GM18861 (cell line): ENCODE results near the gene FEV.

Experiments used
- ATAC-seq: cut with Tn5 transposase; IDR thresholded peaks from one replicate; pipeline ENCODE4 v1.9.1; 2021; ENCODE audit not compliant: unreplicated experiment

Gene FEV

DNA sequence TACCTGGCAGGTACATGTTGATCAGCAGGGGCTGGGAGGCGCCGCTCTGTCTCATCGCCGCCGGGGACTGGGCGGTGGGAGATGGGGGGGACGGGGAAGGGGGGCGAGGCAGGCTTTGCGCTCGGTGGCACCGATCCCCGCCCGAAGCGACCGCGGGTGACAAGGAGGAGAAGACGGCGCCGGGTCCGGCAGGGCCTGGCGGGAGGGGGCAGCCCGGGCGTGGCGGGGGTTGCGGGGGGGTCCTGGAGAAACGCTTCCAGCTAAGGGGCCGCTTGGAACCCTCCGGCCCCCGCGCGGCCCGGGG is at the start of gene FEV:
FEV (minus strand) TSS at position 164 of the 304 bp plus-strand sequence; CDS start at position 55, 109 bp downstream.
- ATAC-seq, result no peak

DNA sequence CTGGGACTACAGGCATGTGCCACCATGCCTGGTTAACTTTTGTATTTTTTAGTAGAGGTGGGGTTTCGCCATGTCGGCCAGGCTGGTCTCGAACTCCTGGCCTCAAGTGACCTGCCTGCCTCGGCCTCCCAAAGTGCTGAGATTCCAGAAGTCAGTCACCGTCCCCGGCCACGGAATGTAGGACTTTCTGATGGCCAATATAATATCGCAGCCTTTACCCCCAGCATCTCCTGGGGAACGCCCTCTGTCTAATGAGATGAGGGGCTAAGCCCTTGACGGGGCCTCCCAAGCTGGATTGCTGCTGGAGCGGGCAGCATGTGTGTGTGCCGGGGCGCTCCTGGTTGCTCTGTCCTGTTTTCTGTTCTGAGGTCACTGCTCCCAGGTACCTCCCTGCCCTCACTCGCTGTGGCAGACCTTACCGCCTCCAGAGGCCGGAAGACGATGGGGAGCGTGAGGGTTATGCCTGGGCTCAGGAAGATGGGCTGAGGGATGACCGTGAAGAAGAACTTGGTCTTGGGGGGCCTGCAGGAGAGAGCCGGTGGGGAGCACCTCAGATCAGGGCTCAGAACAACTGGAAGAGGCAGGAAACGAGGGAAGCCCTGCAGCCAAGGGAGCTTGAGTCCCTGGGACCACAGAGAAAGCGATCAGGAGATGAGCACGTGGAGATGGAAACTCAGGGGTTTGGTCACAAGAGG is 47.2 kb upstream of the FEV start:
- no peak for ATAC-seq

DNA sequence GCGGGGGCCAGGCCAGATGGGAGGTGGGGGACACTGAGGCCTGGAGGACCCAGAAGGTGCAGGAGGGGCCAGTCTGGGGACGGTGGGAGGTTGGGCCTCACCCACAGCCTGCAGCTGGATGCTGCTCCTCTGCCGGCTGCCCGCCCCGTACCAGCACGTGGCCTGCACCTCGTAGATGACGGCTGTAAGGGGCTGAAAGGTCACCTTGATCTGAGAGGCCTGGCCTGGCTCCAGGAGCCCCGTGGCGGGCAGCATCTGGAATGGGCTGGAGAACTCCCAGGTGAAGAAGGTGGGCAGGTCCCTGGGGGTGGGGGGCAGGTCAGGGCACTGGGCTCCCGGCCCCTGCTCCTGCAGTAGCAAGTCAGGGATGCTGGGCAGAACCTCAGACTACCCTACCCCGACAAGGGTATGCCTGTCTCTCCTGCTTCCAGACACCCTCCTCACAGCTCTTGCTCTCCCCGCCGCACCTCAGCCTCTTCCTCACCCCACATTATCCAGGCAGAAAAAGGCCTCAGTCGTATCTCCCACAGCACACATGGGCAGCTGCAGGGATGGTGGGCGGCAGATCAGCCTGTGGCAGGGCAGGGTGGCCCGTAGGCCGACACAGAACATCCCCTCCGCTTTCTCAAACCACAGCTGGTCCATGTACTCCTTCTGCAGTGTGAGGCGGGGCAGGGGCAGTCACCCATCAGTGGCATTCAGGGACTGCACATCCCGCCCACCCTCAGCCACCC is 46.2 kb upstream of the FEV start:
- ATAC-seq, result no peak

DNA sequence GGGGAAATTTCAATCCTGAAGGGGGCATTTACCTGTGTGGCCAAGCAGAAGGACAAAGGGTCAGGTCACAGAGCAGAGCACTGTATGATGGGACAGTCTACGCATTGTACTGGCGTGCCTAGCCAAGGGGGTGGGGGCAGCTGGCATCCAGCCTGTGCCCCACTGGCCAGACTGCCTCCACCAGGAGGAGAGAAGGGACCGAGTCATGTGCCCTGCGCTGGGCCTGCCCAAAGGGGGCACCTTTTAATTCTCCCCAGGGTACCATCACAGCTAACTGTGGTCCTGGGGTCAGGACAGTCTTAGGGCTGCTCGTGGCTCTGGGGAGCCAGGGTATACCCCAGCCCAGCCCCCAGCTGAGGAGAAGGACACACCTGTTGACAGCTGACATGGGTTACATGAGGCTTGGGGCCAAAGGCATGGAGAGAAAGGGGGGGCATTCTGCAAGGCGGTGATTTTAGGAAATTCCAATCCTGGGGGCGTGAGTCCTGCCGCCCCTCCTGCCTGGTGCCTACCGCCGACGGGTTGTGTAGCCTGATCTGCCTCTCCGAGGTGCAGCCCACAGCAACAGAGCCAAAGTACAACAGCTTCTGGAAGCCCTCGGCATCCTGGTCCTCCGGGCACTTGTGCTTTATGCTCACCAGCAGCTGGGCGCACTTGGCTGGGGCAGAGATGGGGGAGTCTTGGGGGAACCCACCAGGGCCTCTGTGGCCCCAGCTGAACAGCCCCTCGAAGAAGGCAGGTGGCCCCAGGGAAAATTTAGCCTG is 45.4 kb upstream of the FEV start:
- no peak for ATAC-seq

DNA sequence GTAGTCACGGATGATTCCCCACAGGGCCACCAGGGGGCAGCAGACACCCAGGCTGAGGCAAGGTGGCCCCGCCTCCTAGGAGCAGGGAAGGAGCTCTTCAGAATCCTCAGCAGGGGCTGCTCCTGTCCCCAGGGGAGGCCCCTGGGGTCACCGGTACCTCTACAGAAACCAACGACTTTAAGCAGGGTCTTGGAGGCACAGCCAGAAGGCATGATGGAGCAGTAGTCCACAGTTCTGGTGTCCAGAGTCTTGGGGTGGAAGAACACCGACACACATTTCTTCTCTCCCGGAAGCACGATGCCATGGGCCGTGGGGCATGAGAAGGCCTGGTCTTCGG is 44.8 kb upstream of the FEV start:
- ATAC-seq, result no peak

DNA sequence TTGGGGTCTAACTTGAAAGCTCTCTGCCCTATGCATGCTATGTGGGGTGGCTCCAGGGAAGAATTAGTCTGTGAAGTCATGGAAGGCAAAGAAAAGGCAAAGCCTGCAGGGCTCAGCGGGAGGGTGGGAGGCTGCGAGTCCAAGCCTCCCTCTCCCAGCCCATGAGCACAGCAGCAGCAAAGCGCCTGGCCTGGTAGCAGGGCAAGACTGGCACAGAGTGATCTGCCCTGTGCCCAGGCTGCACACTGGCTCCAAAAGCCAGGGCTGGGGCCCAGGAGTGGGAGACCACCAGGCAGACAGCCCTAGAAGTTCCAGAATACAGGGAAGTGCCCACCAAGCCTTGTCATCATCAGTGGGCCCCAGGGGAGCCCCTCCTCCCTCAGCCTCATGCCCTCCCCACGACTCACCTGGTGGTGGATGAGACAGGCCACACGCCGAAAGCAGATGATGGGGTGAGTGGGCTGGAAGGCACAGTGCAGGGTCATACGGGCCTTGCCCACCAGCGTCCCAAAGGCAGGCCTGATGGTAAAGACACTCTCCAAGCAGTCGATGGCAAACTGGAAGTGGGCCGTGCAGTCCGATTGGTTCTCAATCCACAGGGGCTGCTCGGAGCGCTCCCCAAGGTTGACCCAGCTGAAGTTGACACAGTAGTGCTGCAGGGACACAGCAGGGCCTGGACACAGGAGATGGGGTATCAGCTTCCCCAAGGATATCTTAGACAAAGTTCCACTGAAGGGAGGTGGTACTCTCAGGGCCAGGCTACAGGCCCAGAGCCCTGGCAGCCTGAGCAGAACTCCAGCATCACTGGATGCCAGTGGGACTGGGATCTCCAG is 44.2 kb upstream of the FEV start:
- ATAC-seq, result no peak

DNA sequence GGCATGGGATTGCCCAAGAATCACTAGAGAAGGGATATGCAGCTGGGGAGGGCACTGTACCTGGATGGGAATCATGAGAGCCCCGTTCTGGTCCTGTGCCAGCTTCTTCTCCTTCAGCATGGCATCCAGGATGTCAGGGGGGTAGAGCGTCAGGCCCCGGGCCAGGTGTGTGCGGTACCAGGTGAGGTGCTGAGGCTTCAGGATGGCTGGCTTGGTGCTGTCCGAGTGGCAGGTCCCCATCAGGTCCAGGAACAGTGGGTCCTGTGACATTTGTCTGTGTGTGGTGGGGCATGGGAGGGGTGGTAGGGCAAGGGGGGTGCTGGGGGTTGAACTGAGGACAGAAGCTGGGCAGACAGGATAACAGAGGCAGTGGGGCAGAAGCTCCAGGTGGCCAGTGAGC is 43.2 kb upstream of the FEV start:
- ATAC-seq, result no peak

DNA sequence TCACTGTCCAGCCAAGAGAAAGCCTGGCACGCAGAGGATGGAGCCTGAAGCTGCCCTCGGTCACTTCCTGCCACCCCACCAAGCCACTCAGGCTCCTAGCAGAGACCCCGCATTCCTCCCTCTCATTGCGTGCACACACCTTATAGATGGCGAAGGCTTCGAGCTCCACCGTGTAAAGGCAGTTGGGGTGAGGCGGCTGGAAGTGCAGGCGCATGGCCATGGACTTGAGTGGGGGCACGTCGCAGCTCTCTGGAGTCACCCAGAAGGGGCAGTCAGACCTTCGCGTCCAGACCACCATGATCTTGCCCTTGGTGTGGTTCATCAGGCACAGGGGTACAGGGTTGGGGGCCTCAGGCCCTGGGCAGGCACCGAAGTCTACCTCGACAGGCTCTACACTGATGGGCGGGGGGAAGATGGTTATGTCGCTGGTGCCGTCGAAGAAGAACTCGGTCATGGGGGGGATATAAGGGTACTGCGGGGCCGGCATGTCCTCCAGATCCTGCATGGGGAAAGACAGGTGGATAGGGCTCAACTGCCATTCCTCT is 42.6 kb upstream of the FEV start:
- ATAC-seq, result no peak

DNA sequence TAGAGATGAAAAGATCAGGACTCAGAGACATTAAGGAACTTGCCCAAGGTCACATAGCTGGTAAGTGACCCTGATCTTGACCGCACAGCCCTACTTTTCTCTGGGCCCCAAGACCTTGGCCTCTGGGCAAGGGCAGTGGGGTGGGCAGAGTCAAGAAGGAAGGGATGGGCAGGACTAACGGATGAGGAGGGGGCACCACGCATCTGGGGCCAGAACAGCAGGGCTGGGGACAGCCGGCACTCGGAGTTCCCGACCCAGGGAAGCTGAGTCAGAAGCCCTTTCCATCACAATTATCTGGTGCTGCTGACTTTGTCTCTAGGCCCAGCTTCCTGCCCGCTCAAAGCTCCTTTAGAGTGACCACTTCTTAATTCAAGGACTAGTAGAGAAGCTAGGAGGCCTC is 42.0 kb upstream of the FEV start:
- no peak for ATAC-seq

DNA sequence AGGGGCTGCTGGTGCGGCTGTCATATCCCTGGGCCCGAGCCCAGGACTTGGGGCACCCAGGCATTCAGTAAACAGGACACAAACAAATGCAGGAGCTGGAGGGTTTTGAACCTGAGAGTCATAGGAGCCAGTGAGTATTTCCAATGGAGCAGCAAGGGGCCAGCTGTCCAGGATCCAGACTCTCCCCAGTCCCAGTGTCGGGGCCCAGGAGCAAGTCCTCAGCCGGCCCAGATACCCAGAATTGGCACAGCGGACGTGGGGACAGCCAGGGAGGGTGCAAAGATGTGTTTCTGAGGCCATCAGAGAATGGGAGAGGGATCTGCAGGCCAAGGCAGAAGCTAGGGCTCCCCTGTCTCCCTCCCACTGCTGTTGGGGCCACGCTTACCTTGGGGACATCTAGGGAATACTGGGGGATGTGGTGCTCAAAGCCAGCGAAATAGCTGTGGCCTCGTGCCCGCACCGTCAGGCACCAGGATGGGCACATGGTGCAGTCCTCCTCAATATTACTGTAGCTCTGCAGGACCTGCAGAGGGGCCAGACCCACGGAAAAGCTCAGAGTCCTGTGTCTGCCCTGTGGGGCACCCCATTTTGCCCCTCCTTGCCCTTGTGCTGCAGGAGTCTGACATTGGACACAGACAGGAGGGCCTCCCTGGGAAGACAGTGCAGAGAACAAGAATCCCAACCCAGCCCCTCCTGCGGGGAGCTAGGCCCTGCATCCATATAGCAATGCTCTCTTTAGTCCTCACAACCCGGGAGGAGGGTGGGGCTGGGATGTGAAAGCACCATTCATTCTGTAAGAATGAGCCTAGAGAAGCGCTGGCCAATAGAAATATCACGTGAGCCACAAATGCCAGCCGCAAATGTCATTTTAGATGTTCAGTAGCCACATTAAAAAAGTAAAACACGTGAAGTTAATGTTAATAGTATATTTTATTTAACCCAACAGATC is 40.9 kb upstream of the FEV start:
- ATAC-seq, result no peak

DNA sequence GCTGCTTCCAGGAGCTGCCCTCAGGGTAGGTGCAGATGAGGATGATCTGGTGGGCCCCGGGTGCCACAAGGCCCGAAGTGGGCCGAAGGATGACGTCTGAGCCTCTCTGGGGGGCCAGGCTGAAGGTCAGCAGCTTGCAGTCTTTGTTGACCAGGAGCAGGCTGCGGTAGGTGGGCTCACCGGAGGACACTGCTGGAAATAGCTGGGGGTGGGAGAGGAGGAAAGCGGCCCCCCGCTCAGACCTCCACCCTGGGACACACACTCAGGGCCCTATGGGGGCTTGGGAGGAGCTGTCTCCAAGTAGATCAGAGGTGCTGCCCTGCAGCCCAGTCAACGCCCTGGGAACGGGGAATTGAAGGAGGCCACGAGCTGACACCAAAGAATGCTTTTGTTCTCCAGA is 39.1 kb upstream of the FEV start:
- ATAC-seq, result no peak

DNA sequence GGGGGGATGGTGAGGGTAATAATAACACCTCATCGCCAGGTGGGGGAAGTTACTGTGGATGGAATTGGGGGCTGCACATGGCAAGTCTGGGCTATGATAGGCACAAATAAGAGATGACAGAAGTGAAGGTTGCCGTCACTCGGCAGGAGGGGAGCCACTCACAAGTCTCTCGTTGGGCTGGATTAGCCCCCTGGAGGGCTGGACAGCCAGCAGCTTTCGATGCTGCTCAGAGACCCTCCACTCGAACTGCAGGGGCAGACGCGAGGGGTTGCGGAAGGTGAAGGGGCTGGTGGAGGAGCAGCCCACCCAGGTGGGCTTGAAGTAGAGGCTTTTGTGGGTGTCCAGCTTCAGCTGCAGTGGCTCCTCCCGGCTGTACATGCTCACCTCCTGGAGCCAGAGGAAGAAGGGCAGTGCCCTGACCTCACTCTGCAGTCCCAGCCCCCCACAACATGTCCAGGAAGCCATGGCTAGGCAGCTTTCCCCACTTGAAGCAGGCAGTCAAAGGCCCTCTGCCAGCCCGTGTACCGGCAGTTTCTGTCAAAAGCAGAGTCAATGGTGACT is 38.1 kb upstream of the FEV start:
- ATAC-seq, result no peak

DNA sequence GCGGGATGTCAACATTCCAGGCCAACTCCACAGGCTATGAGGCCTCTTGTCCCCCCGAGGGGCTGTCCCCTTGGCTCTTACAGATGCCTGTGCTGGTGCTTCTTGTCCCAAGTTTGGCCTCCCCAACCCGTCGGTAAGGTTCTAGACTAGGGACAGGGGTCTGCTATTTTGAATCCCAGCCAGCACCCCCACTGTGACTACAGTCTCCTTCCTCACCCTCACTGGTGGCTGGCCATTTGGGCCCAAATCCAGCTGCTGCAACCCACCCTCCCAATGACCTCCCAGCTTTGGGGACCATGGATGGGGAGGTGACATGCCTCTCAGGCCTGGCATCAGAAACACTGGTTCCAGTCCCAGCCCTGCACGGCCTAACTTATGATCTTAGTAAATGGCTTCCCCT is 37.6 kb upstream of the FEV start:
- no peak for ATAC-seq

DNA sequence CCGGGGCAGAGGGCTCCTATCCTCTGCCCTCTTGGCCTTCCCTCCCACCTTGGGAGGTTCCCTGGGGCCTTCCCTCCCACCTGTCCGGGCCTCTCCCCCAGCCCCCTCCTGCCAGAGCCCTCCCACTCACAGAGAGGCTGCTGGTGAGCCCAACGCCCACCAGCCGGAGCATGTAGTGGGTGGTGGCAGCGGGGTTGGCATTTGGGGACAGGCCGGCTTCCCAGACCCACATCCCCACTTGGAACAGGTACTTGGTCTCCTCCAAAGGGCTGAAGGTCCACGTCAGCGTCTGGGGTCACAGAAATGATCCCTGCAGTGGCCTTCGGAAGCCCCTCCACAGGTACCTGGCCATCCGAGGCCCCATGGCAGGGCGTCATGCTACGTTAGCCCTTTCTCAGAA is 37.1 kb upstream of the FEV start:
- ATAC-seq, result no peak

DNA sequence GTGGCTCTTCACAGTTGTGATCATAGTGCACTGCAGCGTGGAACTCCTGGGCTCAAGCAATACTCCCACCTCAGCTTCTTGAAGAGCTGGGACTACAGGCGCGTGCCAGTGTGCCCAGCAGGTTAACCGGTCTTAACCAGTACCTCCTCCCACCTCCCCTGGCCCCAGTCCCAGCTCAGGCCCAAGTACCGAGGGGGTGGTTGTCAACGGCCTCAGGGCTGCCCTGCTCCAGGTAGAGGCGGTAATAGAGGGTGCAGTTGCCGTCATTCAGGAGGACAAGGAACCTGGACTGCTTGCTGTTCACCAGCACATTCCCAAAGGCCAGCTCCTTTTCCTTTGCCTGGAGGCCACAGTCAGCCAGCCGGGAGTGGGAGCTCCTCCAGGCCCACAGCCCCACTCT is 36.6 kb upstream of the FEV start:
- no peak for ATAC-seq

DNA sequence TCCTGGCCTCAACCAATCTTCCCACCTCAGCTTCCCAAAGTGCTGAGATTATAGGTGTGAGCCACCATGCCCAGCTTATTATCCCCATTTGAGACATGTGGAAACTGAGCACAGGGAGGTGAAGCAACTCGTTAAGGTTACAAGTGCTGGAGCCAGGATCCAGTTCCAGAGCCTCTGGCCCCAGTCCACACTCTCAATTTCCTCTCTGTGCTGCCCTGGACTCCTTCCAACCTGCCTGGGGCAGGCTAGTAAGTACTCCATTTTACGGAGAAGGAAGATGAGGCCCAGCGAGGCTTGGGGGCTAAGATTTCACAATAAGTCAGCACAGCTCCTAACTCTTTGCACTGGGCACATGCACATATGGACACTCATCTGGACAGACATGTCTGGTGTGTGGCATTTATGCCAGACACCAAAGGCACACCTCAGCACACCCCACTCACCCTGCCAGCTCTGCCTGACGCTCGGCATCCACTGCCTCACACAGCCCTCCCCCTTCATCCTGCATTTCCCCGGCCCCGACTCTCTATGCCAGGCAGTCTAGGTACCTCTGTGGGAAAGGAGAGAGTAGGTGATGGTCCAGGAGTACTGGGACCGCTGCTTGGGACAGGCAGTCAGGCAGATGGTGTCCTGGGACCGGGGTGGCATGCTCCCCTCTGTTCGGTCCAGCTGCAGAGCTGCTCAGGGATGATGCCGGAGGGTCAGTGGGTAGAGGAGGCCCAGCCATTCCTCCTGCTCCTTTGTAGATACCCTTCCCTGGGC is 35.8 kb upstream of the FEV start:
- no peak for ATAC-seq

DNA sequence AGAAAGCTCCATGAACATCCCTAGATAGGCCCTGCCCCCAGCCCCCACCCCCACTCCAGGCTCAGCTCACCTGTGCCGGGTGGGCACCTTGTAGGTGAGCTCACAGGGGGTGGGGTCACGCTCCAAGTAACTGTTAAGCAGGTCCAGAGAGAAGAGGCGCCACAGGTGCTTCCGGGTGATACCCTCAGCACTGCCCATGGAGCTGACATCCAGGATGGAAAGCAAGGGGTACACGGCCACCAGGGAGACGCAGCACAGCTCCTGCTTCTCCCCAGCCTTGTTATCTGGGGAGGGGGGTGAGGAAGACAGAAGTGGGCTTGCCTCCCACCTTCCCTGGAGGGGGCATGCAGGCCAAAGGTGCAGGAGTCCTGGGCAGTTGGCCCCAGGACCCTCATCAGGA is 34.5 kb upstream of the FEV start:
- no peak for ATAC-seq

DNA sequence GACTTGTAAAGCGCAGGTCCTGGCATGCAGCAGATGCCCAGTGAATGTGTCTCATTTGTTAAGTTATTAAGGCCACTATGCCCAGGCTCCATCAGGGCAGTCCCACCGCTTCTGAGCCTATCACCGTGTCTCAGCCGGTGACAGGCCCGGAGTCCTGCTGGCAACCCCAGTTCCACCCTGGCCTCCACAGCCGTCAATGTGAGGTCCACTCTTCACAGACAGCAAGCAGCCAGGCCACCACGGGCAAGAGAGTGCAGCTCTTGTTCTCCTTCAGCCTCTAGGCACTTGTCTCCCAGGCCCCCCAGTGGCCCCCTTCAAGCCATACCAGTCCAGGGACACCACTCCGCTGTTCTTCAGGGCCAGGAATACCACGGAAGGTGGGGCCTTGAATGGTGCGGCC is 33.7 kb upstream of the FEV start:
- no peak for ATAC-seq

DNA sequence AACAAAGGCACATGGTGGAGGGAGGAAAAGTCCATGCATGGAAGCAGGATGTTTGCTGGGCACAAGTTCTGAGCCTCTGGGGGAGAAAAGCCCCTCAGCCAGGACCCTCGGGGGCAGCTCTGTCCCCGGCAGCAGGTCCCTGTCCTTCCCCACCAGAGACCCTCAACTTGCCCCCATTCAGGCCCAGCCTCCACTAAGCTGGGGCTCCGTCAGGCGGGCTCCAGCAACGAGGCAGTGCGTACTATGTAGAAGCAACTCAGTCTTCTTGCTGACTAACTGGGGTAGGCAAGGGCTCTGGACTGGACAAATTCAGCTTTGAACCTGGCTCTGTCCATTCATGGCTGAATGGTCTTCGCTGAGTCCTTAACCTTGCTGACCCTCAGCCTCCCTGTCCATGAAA is 33.3 kb upstream of the FEV start:
- ATAC-seq, result no peak
